Measurements from ENCODE around the gene KCNN1. TPM values are rescaled to one million over a fixed set of nuclear protein-coding genes. Genes with fewer than 3 reads are reported as not detected.

KCNN1 gene
- total and polyA plus RNA-seq, 9 of the 15 experiments (the other 6 are each of a cell fraction or from before 2014, with no cell fraction given) = 0.01 to 6.2 (median 0.72) TPM

DNA sequence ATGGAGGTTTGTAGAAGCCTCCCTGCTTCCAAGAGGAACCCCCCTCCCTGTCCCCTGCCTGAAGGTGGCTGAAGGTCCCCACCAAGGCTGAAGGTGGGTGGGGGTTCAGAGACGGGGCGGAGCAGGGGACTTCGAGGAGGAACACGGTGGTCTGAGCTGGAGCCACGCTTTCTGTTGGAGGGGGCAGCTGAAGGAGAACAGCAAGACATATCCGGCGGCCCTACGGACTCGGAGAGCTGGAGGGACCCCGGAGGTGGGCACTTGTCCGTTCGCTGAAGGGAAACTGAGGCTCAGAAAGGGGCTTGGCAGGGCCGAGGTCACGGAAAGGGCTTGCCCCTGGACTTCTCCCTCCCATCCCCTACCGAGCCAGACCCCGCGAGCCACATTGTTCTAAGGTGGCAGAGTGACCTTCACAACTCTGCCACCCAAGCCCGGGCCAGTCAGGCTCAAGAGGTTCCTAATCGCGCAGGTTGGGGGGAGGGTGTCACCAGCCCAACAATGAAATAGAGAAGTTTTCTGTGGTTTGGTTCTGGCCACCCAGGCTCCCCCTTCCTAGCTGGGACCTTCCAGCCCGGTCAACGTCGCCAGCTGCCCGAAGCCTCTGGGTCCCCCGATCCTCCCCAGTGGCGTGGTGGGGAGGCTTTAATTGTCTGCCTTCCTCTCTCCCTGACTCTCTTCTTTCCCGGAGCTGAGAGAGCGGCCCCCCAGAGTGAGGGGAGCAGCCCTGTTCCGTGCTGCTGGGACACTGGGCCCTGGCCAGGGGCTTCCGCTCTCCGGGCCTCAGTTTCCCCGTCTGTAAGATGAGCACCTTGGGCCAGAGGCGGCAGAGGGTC, 15.5 kb upstream of the KCNN1 start:
- no peak for FAIRE-seq
- Histone ChIP-seq H2AFZ (ENCODE audit: low read depth, low read length) (peak overlapping the region; percentile 84), H3K4me1 (replicated peaks in 1 of 2; ENCODE audit: control insufficient read depth in 2 of 2, insufficient read depth in 2 of 2, low read length in 2 of 2) (peaks cover 61 to 80% of the 10 kb centered on the region in 2 experiments), H3K9me3 (replicated peaks; ENCODE audit: control insufficient read depth, insufficient read depth, low read depth, low read length) (no peaks in the 10 kb centered on the region), H3K27me3 (ENCODE audit: control insufficient read depth in 2 of 2, insufficient read depth in 2 of 2, low read length in 2 of 2) (no peaks in the 10 kb centered on the region), H3K79me2 (ENCODE audit: control insufficient read depth, insufficient read depth, low read length) (no peaks in the 10 kb centered on the region), H3K27ac (ENCODE audit: extremely low read depth, low read depth, low read length) (no peak overlapping the region), H4K20me1 (replicated peaks; ENCODE audit: control insufficient read depth, insufficient read depth, low read length) (no peaks in the 10 kb centered on the region), H3K36me3 (ENCODE audit: control insufficient read depth, insufficient read depth, low read length) (no peaks in the 10 kb centered on the region), H3K9me1 (ENCODE audit: control insufficient read depth, insufficient read depth, low read length) (no peaks in the 10 kb centered on the region), H3K4me2 (ENCODE audit: insufficient read depth, low read length) (peak overlapping the region; percentile 65), H3K4me3 (peak overlapping the region; percentile 23; the same call in 1 of the 2 replicates), H3K9ac (ENCODE audit: insufficient read depth in 1 of 2, low read depth in 2 of 2, low read length in 2 of 2) (peak overlapping the region; percentile 16 to 77; a peak in 3 of 4 replicates)
- POLR2A ChIA-PET = no interaction called here
- no TSS peak for BruUV-seq (replicated peaks)
- intact Hi-C loops (cut with micrococcal nuclease) = no loop called here
- in situ Hi-C loops (cut with MboI) = no loop called here
- CTCF ChIA-PET (ENCODE audit: low intra/inter-chr PET ratio) = no interaction called here
- 10% methylated on average over 29 of the region's 33 CpGs for WGBS (ENCODE audit: insufficient coverage, low coverage, missing lambda C conversion rate)
- ATAC-seq = no peak
- DNase-seq (ENCODE audit: extremely low read depth in 1 of 4, low spot score in 3 of 4) = peak in 1 of 4 experiments; percentile 20
- TF ChIP-seq PTBP1 (IDR thresholded peaks at IDR 0.05; ENCODE audit: low read depth, low read length) (no peak), NR4A1 (CRISPR knock-in tag; IDR thresholded peaks at IDR 0.05) (no peak), NR4A1 (tag; IDR thresholded peaks at IDR 0.05) (0 out of 2 replicates have a peak, but pooled peaks have one; percentile 15), TAF15 (IDR thresholded peaks at IDR 0.05; ENCODE audit: low read depth, low read length) (no peak), ZNF263 (CRISPR knock-in tag; IDR thresholded peaks at IDR 0.05; ENCODE audit: borderline replicate concordance) (peak; percentile 48; the same call in 1 of the 2 replicates), ZFX (CRISPR knock-in tag; IDR thresholded peaks at IDR 0.05) (0 out of 2 replicates have a peak, but pooled peaks have one; percentile 12), POLR3G (IDR thresholded peaks at IDR 0.05; ENCODE audit: extremely low read depth, insufficient read length, insufficient replicate concordance) (no peak), SMAD4 (CRISPR knock-in tag; conservative IDR thresholded peaks at IDR 0.05) (no peak)
- TF ChIP-seq, protein P1, sequence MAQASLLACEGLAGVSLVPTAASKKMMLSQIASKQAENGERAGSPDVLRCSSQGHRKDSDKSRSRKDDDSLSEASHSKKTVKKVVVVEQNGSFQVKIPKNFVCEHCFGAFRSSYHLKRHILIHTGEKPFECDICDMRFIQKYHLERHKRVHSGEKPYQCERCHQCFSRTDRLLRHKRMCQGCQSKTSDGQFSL (CRISPR knock-in tag; IDR thresholded peaks at IDR 0.05) = peak; percentile 35; the same call in 1 of the 2 replicates
- TF ChIP-seq, protein P1 (tag; IDR thresholded peaks at IDR 0.05) = no peak
- TF ChIP-seq, protein P2, sequence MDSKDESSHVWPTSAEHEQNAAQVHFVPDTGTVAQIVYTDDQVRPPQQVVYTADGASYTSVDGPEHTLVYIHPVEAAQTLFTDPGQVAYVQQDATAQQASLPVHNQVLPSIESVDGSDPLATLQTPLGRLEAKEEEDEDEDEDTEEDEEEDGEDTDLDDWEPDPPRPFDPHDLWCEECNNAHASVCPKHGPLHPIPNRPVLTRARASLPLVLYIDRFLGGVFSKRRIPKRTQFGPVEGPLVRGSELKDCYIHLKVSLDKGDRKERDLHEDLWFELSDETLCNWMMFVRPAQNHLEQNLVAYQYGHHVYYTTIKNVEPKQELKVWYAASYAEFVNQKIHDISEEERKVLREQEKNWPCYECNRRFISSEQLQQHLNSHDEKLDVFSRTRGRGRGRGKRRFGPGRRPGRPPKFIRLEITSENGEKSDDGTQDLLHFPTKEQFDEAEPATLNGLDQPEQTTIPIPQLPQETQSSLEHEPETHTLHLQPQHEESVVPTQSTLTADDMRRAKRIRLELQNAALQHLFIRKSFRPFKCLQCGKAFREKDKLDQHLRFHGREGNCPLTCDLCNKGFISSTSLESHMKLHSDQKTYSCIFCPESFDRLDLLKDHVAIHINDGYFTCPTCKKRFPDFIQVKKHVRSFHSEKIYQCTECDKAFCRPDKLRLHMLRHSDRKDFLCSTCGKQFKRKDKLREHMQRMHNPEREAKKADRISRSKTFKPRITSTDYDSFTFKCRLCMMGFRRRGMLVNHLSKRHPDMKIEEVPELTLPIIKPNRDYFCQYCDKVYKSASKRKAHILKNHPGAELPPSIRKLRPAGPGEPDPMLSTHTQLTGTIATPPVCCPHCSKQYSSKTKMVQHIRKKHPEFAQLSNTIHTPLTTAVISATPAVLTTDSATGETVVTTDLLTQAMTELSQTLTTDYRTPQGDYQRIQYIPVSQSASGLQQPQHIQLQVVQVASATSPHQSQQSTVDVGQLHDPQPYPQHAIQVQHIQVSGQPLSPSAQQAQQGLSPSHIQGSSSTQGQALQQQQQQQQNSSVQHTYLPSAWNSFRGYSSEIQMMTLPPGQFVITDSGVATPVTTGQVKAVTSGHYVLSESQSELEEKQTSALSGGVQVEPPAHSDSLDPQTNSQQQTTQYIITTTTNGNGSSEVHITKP (IDR thresholded peaks at IDR 0.05; ENCODE audit: partially characterized antibody) = peak; percentile 79
- TF ChIP-seq, protein P3, sequence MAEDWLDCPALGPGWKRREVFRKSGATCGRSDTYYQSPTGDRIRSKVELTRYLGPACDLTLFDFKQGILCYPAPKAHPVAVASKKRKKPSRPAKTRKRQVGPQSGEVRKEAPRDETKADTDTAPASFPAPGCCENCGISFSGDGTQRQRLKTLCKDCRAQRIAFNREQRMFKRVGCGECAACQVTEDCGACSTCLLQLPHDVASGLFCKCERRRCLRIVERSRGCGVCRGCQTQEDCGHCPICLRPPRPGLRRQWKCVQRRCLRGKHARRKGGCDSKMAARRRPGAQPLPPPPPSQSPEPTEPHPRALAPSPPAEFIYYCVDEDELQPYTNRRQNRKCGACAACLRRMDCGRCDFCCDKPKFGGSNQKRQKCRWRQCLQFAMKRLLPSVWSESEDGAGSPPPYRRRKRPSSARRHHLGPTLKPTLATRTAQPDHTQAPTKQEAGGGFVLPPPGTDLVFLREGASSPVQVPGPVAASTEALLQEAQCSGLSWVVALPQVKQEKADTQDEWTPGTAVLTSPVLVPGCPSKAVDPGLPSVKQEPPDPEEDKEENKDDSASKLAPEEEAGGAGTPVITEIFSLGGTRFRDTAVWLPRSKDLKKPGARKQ (CRISPR knock-in tag; IDR thresholded peaks at IDR 0.05) = no peak
- TF ChIP-seq, protein P4, sequence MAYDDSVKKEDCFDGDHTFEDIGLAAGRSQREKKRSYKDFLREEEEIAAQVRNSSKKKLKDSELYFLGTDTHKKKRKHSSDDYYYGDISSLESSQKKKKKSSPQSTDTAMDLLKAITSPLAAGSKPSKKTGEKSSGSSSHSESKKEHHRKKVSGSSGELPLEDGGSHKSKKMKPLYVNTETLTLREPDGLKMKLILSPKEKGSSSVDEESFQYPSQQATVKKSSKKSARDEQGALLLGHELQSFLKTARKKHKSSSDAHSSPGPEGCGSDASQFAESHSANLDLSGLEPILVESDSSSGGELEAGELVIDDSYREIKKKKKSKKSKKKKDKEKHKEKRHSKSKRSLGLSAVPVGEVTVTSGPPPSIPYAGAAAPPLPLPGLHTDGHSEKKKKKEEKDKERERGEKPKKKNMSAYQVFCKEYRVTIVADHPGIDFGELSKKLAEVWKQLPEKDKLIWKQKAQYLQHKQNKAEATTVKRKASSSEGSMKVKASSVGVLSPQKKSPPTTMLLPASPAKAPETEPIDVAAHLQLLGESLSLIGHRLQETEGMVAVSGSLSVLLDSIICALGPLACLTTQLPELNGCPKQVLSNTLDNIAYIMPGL (CRISPR knock-in tag; IDR thresholded peaks at IDR 0.05) = no peak

Measured in K562 (cell line).